Activated naive CD4-positive, alpha-beta T cell treated with anti-CD3 and anti-CD28 coated beads, Interleukin-2, amount 10 ng/mL, durations not matched to agents 7 days and 5 days (primary cell): Measurements from ENCODE around the gene FLYWCH2.

ENCODE experiments used
- CTCF ChIA-PET: fragments of 350-600 bp; sonication (Branson Sonifier 250); formaldehyde crosslinking; loops from one replicate; lab custom pipeline; 2021; ENCODE audit warnings: antibody characterized with exemption; lab: Charles Lee
- DNase-seq: peaks from one replicate; pipeline ENCODE4 v3.0.0-alpha.2; 2020
- H3K27ac Mint-ChIP-seq: one replicate; pipeline ENCODE4 v1.8.0; 2021; ENCODE audit warnings: mild to moderate bottlenecking, moderate library complexity, mixed read lengths
- H3K27me3 Mint-ChIP-seq: one replicate; pipeline ENCODE4 v1.8.0; 2021; ENCODE audit warnings: mild to moderate bottlenecking, mixed read lengths
- H3K36me3 Mint-ChIP-seq: one replicate; pipeline ENCODE4 v1.8.0; 2021; ENCODE audit warnings: mixed read lengths
- H3K4me1 Mint-ChIP-seq: one replicate; pipeline ENCODE4 v1.8.0; 2021; ENCODE audit warnings: mixed read lengths
- H3K4me3 Mint-ChIP-seq: one replicate; pipeline ENCODE4 v1.8.0; 2021; ENCODE audit warnings: mild to moderate bottlenecking, moderate library complexity, mixed read lengths
- H3K9me3 Mint-ChIP-seq: one replicate; pipeline ENCODE4 v1.8.0; 2021; ENCODE audit warnings: mixed read lengths

The FLYWCH2 gene

GRCh38 chr16:2846511-2847310, 36.3 kb upstream of the FLYWCH2 start:
- no peak for DNase-seq
- Mint-ChIP-seq H3K27ac (peak overlapping the region; percentile 26), H3K36me3 (no peaks in the 10 kb centered on the region), H3K4me3 (no peak overlapping the region), H3K27me3 (peaks cover 33% of the 10 kb centered on the region), H3K4me1 (peaks cover 22% of the 10 kb centered on the region), H3K9me3 (no peaks in the 10 kb centered on the region)
- CTCF ChIA-PET: no interaction called here

GRCh38 chr16:2848933-2849725, 33.9 kb upstream of the FLYWCH2 start:
- Mint-ChIP-seq H3K4me1 (peaks cover 10% of the 10 kb centered on the region), H3K27ac (no peak overlapping the region), H3K4me3 (no peak overlapping the region), H3K36me3 (no peaks in the 10 kb centered on the region), H3K27me3 (peaks cover 44% of the 10 kb centered on the region), H3K9me3 (peaks cover 3% of the 10 kb centered on the region)
- DNase-seq: no peak
- CTCF ChIA-PET: interaction anchor here (0.9 to 2.0 kb wide), 3 partner anchors 10 to 19 kb away, joined by 3 to 9 read pairs (median 4); no protein-coding TSS in a partner anchor

- H3K27me3 Mint-ChIP-seq: peaks cover 60% of the 10 kb centered on the region
- DNase-seq: no peak
- H3K4me1 Mint-ChIP-seq: peaks cover 2% of the 10 kb centered on the region
- no peak overlapping the region for H3K27ac Mint-ChIP-seq
- H3K9me3 Mint-ChIP-seq: peaks cover 12% of the 10 kb centered on the region
- CTCF ChIA-PET: no interaction called here
- H3K36me3 Mint-ChIP-seq: peaks cover 4% of the 10 kb centered on the region
- no peak overlapping the region for H3K4me3 Mint-ChIP-seq
Observed at GRCh38 chr16:2852003-2852730, 30.8 kb upstream of the FLYWCH2 start.

DNA sequence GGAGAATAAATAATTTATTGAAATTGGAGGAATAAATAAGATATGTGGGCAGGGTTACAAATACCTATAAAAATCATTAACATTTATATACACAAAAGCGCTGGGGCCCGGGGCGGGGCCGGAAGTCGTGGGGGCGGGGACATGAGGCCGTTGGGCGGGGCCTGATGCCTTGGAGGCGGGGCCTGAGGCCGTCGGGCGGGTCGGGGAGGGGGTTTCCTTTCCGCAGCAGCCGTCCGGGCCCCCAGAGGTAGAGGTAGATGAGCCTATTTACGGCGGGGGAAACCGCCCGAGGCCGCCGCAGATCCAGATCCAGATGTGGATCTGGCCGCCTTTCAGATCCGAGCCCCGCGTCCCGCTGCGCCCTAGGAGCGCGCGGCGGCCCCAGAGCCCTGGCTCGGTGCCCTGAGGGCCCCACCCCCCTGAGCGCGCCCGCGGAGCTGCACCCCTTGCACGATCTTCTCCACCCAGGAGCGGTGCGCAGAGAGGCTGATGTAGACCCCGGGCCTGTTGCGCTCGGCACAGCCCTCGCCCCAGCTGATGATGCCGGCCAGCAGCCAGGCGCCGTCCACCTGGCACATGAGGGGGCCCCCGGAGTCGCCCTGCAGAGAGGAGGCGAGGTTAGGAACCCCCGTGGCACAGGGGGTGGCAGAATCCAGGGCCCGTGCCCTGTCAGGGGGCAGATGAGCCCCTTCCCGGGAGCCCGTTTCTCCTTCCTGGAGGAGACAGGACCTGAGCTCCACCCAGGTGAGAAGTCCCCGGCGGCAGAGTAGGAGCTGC, 30.1 kb upstream of the FLYWCH2 start:
- peaks cover 12% of the 10 kb centered on the region for H3K9me3 Mint-ChIP-seq
- CTCF ChIA-PET: interaction anchor here (0.9 kb wide), 1 partner anchor 11 kb away, joined by 3 read pairs; no protein-coding TSS in a partner anchor

DNA sequence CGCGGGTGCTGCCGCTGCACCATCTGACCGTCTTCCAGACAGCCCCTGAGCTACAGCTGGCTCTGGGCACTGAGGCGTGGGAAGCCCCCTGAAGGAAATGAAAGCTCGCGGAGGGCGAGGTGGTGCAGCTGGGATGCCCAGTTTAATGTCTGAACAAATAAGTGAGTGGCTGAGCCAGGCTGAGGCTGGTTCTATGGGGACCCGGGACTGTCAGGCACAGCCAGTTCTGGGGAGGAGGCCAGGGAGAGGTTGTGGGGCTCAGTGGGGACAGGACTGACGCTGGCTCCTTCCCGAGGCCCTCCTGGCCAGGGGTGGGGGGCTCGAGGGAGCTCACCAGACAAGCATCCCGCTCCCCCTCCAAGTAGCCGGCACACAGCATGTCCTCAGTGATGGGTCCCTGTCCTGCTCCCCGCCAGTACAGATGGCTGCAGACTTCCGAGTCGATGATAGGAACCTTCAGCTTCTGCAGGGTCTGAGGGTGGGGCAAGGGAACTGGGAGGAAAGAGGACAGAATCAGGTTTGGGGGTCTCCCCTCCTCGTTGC, 29.4 kb upstream of the FLYWCH2 start:
- Mint-ChIP-seq H3K27me3 (peaks cover 70% of the 10 kb centered on the region), H3K27ac (no peak overlapping the region), H3K4me3 (no peak overlapping the region), H3K9me3 (peaks cover 12% of the 10 kb centered on the region), H3K36me3 (peaks cover 4% of the 10 kb centered on the region), H3K4me1 (peaks cover 5% of the 10 kb centered on the region)
- DNase-seq: no peak
- CTCF ChIA-PET: interaction anchor here (0.9 to 1.7 kb wide), 2 partner anchors 10 to 15 kb away, joined by 3 to 7 read pairs; no protein-coding TSS in a partner anchor

More for the DNA sequence above, 30.1 kb upstream of the FLYWCH2 start:
- H3K4me1 Mint-ChIP-seq: peaks cover 5% of the 10 kb centered on the region
- no peak for DNase-seq
- H3K36me3 Mint-ChIP-seq: peaks cover 4% of the 10 kb centered on the region
- no peak overlapping the region for H3K27ac Mint-ChIP-seq
- no peak overlapping the region for H3K4me3 Mint-ChIP-seq
- H3K27me3 Mint-ChIP-seq: peaks cover 67% of the 10 kb centered on the region

DNA sequence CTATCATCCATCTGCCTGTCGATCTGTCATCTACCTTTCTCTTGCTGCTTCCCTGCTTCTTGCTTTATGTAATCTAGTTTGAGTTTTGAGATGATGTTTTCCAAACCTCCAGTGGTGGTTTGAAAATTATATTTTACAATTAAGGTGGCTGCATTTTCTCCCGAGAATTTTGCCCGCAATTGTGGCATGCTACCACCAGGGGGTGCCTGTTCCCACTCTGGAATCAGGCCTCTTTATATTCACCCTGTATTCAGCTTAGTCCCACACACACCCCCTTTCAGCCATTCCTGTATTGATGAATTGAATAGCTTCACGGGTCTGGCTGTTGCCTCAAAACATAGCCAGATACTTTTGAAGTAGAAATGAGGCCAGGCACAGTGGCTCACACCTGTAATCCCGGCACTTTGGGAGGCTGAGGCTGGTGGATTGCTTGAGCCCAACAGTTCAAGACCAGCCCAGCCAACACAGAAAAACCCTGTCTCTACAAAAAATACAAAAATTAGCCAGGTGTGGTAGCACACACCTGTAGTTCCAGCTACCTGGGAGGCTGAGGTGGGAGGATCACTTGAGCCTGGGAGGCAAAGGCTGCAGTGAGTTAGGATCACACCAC, 28.2 kb upstream of the FLYWCH2 start:
- Mint-ChIP-seq H3K4me1 (peaks cover 5% of the 10 kb centered on the region), H3K4me3 (no peak overlapping the region), H3K27ac (no peak overlapping the region)

DNA sequence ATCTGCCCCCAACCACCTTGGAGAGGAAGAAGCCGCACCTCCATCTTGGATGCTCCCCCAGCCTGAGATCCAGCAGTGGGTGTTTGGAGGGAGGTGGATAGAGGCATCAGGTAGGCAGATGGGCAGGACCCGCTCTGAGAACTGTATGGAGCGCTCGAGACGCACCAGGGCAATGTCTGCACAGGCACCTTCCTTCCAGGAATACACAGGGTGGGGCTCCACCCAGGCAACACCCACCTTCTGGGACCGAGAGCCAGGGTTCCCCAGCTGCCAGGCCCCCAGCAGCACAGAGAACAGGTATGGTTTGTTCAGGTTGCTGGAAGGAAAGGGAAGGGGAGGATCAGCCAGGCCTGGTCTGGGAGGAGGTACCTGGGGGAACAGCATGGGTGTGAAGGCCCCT, 27.5 kb upstream of the FLYWCH2 start:
- Mint-ChIP-seq H3K9me3 (peaks cover 17% of the 10 kb centered on the region), H3K27ac (no peak overlapping the region), H3K4me3 (no peak overlapping the region), H3K36me3 (peaks cover 4% of the 10 kb centered on the region), H3K4me1 (peaks cover 5% of the 10 kb centered on the region), H3K27me3 (peaks cover 68% of the 10 kb centered on the region)
- no peak for DNase-seq
- CTCF ChIA-PET: no interaction called here

More for the DNA sequence above, 28.2 kb upstream of the FLYWCH2 start:
- Mint-ChIP-seq H3K27me3 (peaks cover 68% of the 10 kb centered on the region), H3K36me3 (peaks cover 4% of the 10 kb centered on the region), H3K9me3 (peaks cover 12% of the 10 kb centered on the region)
- no peak for DNase-seq
- CTCF ChIA-PET: interaction anchor here (1.7 kb wide), 1 partner anchor 13 kb away, joined by 7 read pairs; no protein-coding TSS in a partner anchor

DNA sequence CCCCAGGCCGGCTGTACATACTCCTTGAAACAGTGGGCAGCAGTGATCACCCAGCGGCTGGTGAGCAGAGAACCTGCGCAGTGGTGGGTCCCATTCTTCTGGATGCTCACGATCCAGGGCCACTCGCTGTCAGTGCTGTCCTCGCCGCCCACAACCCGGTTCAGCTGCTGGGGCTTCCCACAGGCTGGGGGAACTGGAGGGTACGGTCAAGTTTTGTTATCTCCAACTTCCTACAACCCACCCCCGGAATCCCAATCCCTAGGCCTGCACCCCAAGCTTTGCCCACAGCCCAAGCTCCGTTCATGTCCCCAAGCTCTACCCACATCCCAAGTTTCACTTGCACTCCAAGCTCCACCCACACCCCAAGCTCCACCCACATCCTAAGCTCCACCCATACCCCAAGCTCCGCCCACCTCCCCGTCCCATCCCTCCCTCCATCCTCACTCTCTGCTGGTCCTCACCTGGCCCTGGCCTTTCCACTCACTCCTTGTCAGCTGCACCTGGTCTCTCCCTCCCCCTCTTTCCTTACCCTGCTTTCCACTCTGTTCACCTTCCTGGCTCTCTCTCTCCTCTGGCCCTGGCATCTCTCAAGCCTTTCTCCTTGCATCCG, 26.8 kb upstream of the FLYWCH2 start:
- H3K9me3 Mint-ChIP-seq: peaks cover 20% of the 10 kb centered on the region
- DNase-seq: peak; percentile 38
- H3K36me3 Mint-ChIP-seq: peaks cover 4% of the 10 kb centered on the region
- peaks cover 68% of the 10 kb centered on the region for H3K27me3 Mint-ChIP-seq
- H3K27ac Mint-ChIP-seq: peak overlapping the region; percentile 70
- CTCF ChIA-PET: interaction anchor here (1.1 kb wide), 1 partner anchor 17 kb away, joined by 3 read pairs; no protein-coding TSS in a partner anchor
- H3K4me1 Mint-ChIP-seq: peaks cover 5% of the 10 kb centered on the region
- H3K4me3 Mint-ChIP-seq: no peak overlapping the region

GRCh38 chr16:2856686-2857450, 26.1 kb upstream of the FLYWCH2 start:
- Mint-ChIP-seq H3K27ac (peak overlapping the region; percentile 70), H3K4me3 (no peak overlapping the region)
- CTCF ChIA-PET: interaction anchor here (1.1 kb wide), 1 partner anchor 18 kb away, joined by 3 read pairs; no protein-coding TSS in a partner anchor

GRCh38 chr16:2857451-2858244, 25.4 kb upstream of the FLYWCH2 start, which contains the start of gene PRSS22:
PRSS22 (minus strand) TSS chr16:2858170; CDS start chr16:2858104, 66 bp downstream.
- DNase-seq: no peak
- H3K36me3 Mint-ChIP-seq: peaks cover 4% of the 10 kb centered on the region
- H3K27ac Mint-ChIP-seq: no peak within 1 kb of the TSS
- H3K9me3 Mint-ChIP-seq: peaks cover 24% of the 10 kb centered on the region
- peaks cover 5% of the 10 kb centered on the region for H3K4me1 Mint-ChIP-seq
- peaks cover 59% of the 10 kb centered on the region for H3K27me3 Mint-ChIP-seq
- CTCF ChIA-PET: interaction anchor here (1.2 kb wide), 1 partner anchor 10 kb away, joined by 3 read pairs; no protein-coding TSS in a partner anchor
- H3K4me3 Mint-ChIP-seq: peak within 1 kb of the TSS; percentile 39

More at GRCh38 chr16:2856686-2857450, 26.1 kb upstream of the FLYWCH2 start:
- peaks cover 24% of the 10 kb centered on the region for H3K9me3 Mint-ChIP-seq
- H3K4me1 Mint-ChIP-seq: peaks cover 5% of the 10 kb centered on the region
- peaks cover 4% of the 10 kb centered on the region for H3K36me3 Mint-ChIP-seq
- DNase-seq: no peak
- peaks cover 64% of the 10 kb centered on the region for H3K27me3 Mint-ChIP-seq
